ENCODE results near the gene C1QTNF8.
"Not testable (repeated sequence)": the region's sequence is repeated elsewhere in the genome, so short reads cannot be mapped to it uniquely, and the experiment has no call there.

C1QTNF8 gene

DNA sequence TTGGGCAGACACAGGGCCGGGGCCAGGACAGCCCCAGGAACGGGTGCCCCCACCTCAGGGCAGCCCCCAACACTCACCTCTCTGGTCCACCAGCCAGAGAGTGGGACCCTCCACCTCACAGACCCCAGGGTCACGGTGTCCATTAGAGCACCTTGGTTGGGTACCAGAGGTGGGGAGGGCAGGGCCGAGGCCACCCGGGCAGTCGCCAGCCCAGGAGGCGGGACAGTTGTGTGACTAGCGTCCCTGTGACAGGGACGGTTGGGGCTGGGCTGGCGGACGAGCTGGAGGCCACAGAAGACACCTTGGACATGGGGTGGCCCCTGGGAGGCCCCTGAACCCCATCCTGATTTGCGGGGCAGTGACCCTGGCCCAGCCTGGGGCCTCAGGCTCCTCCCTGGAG lies 11.7 kb upstream of the C1QTNF8 start:
- DNase-seq, result no peak

DNA sequence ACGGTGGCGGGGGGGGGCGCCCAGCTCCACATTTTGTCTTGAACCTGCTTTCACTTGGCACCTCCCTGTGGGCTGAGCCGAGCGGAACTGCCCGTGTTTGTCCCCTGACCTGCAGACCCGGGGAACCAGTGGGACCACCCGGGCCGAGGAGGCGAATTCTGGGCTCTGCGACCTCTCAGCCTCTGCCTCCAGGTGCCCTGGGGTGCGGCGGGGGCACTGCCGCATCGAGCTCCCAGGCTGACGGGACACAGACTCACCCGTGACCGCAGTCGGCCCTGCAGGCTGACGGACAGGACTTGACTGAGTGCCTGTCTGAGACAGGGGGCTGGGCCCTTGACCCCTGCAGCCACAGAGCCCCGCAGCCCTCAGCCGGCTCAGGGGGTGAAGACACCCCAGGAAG lies 11.1 kb upstream of the C1QTNF8 start:
- DNase-seq, result no peak

DNA sequence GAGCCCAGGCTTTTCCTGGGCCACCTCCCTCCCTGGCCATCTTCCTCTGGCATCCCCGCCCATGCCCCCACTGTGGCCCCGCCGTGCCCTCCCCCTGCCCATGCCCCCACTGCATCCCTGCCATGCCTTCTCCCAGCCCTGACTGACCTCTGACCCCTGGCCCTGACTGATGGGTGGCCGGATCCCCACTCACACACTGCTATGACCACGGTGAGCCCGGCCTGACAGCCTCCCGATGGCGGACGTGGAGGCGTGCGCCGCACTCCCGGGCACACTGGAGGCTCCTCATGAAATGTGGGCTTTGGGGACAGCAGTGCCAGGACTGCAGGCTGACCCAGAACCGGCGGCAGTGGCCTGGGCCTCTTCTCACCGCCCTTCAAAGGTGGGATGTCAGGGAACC lies 10.6 kb upstream of the C1QTNF8 start:
- no peak for DNase-seq

DNA sequence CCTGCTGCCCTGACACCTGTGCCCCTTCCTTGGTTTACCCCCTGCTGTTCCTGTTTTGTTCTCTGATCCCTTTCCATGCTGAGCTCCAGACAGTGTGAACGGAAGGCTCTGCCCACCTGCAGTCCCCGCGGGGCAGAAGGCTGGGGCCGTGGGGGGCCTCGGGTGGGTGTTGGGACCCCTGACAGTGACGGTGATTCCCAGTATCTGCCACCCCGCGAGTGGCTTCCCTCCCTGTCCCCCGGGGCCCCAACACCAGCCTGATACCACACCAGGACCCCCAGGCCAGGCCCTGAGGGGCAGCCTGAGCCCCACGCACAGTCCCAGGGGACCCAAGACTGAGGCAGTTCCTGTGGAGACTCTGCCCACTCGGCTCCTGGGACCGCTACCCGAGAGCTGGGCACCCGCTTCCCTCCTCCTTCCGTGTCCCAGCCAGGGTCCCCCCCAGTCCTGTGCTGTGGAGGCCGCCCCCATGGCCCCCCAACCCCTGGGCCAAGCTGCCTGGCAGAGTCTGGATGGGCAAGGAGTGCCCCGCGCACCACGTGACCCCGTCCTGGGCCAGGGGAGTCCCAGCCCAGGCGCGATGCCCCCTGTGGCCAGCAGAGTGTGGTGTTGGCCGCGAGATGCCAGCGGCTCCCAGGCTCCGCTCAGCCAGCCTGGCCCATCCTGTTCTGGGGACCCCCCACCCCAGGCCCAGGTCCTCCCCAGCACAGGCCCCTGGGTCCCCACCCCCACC lies 10.0 kb upstream of the C1QTNF8 start:
- peak; percentile 22 for DNase-seq

DNA sequence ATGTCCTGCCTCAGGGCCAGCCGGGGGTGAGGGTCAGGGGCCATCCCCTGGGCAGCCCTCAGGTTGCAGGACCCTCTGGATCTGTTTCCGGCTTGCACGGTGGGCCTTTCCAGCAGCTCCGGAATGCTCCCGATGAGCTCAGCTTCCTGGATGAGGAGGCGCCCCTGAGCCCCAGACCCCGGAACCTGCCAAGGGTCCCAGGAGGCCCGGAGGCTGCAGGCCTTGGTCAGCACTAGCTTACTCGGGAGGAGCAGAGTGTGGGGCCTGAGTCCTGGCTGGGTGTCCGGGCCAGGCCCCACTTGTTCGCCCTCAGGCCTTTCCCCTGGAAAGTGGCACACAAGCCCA lies 7.6 kb upstream of the C1QTNF8 start:
- DNase-seq, result no peak

DNA sequence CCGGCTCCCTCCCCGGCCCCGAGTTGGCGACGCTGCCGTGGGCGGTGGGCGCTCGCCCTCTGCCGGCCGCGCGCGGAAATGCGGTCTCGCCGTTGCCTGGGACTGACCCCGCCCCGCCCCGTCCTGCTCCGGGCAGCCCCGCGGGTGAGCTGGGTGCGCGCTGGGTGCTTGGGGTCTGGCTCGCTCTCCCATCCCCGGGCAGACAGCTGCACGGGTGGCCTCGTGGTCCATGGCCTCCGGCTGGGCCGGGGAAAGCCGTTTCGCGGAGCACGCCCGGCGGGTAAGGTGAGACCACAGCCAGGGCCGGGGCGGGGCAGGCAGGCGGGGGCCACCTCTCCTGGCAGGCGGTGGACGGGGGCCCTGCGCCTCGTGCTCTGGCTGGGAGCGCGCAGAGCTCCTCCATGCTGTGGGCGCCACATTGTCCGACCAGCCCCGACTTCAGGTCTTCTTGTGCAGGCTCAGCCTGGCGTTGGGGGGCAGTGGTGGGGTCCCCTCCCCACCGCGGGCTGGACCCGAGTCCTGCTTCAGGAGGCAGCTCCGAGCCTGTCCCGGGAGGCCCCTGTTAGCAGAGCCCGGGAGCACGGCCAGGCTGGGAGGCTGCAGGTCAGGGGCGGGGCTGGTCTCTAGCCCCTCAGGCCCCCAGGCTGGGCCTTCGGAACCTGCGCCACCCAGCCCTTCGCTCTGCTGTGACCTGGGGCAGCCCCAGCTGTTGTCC lies 7.0 kb upstream of the C1QTNF8 start:
- no peak for DNase-seq

DNA sequence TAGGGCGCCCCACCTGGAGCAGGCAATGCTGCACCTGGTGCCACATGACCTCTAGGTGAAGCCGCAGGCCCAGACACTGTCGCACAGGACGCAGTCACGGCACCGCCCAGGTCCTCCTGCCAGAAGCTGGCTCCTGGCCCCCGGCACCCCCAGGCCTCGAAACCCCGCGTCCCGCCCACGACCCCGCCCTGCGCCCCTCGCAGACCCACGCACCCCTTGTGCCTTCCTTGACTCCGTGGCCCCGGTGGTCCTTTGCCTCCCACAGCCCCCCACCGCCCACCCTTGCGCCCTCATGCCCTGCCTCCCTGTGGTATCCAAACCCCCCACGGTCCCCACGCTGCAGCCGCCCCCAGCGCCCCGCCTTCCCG lies 6.3 kb upstream of the C1QTNF8 start:
- no peak for DNase-seq

DNA sequence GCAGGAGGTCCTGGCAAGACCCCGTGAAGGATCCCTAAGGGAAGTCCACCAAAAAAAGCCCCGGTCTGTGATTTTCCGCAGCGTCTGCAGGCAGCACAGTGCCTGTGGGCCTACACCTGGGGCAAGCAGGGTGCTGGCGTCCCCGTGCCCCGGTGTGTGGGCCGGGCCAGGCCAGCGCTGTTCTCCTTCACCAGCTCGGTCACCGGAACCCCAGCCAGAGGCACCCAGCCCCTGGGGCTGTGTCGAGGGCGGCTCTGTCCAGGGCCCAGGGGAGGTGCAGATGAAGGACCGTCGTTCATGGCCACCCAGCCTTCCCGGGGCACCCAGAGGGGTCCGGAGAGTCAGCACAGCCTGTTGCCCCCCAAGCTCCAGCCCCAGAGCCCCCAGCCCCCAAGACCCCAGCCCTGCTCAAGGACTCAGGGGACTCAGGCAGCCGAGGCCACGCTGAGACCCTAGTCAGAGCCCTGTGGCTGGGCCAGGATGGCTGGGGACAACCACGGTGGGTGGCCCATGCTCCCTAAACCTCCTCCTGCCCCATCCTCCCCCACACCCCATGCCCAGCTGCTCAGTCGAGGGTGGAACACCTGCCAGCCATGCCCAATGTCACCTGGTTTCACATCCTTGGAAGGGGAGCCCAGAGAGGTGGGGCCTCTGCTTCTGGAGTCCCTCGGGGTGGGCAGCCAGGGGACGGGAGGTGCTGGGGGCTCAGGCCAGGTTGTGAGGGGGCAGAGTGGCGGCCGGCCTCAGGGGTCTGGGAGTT lies 5.7 kb upstream of the C1QTNF8 start:
- no peak for DNase-seq

DNA sequence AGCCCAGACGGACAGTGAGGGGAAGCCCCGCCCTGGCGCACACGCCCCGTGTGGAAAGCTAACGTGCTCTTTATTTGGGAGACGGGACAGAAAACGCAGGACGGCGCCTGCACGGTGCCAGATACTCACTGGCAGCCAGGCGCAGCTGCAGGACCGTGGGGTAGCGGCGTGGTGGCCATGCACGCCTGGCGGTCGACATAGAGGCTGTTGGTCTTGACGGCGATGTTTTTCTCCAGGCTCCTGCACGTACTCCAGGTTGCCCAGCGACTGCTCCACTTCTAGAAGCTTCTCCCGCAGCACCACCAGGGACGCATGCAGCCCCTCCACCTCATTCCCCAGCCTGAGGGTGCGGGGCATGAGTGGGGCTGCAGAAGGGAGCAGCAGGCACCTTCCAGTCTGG lies 5.1 kb upstream of the C1QTNF8 start:
- DNase-seq, result no peak

DNA sequence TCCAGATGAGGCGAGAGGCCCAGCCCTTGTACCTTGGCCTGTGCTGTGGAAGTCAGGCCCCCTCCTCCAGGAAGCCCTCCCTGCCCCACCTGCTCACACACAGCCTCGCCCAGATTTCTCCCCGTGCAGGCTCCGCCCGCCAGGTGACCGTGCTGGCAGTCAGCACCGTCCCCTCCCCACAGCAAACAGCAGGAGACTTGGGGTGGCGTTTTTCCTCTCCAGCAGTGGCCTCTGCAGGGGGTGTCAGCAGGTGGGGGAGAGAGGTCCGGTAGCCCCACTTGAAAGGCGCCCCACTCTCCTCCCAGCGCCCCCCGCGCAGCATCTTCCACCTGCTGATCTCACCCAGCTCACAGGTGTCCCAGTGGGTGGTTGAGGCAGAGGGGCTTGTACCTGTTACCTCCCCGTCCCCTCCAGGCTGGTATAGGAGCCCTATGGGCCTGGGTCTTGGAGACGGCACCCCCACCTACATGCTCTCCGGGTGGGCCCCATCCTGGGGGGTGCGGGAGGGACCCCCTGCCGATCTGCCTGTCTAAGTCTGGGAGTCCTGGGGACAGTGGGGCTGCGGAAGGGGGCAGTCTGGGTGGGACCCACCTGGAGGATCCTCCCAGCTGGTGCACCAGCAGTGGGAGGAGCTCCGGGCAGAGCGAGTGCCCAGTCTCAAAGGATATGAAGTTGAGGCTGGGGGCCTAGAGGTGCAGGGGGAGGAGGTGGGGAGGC lies 4.2 kb upstream of the C1QTNF8 start:
- no peak for DNase-seq

DNA sequence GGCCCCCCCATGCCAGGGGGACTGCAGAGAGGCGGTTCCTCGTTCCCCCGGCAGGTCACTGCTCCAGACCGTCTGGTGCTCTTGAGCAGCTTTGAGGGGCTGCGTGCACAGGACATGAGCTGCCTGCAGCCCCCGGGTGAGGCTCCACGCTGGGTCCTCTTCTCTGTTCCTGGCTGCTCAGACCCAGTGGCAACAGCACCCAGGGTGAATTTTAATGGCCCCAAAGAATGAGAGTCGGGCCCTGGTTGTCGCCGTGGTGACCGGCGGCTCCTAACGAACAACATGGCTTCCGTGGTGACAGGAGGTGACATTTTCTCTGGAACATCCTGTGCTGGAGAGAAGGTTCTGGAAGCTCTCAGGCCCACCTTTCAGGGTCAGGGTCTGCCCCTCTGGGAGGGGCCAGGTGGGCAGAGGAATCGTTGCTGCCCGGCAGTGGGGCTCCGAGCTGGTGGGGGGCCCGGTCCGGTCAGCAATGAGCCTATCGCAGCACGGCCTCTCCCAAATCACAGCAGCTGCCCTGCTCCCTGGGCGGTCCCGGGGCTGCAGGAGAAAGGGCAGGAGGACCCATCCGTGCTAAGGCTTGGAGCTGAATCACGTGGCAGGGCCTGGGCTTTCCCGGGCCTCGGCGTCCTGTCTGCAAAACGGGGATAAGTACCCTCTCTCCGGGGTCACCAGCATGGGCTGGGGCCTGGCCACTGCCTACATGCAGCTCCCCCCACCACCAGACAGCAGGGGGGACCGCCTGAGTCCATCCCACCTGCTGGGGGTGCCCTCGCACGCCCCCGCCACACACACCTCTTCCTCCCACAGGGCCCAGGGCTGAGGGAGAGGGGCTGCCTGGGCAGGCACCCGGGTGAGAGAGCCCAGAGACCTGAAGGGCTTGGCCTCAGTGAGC lies 3.4 kb upstream of the C1QTNF8 start:
- DNase-seq, result no peak

DNA sequence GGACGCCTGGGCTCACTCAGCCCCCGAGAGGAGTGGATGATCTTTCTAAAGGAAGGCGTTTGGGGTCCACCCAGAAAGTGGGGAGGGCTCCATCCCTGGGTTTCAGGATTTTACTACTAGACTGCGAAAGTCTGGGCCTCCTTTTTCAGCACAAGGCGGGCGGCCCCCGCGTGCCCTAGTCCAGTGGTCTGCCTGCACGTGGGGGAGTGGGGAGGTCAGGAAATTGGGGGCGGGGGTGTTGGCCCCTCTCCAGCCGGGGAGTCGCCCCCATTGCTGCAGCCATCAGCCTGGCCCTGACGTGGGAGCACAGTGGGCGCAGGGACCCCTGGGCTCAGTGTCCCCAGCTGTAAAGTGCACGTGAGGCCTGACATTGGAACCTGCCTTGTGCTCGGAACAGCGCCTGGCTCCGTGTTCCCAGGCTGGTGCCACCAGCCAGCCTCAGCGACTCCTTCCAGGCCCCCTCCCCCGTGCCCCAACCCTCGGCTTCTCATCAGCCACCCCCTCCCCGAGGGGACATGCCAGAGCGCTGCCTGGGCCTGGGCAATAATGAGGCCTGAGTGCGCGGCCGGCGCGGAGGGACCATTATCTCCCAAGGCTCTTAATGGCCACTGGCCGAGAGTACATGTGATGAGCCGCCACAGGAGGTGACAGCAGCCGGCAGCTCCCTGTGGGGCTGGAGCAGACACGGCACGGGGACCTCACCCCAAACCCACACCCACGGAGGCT lies 2.4 kb upstream of the C1QTNF8 start:
- DNase-seq, result no peak

DNA sequence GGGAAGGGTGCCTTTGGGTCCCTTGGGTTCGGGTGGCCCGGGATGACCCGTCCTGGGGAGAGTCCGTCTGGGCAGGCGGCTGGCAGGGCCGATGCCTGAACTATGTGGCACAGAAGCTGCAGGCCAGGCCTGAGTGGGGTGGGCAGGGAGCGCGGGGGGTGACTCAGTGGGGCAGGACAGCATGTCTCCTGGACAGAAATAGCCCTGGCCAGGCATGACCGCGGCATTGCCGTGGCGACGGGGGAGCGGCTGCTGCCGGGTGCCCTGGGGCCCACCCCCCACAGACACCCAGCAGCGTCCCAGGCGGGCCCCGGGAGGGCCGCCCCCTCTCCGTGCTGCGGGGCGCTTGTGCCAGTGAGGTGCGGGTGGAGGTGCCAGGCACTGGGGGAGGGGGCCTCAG lies 1.8 kb upstream of the C1QTNF8 start:
- no peak for DNase-seq

DNA sequence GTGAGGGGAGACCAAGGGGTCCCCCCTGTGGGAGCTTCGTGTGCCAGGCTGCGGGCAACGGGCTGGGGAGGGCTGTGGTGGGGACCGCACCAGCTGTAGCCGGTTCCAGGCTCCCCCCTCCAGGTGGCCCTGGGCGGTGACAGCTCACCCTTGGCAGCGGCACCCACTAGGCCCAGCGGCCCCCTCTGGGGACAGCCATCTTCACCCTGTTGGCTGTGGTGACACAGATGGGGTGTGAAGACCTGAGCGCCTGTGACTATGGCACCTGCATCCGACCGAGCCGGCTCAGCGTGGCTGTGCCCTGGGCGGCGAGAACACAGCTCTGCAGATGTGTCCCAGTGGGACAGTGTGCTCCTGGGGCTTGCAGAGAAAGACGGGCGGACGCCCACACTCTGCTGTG lies 1.1 kb upstream of the C1QTNF8 start:
- no peak for DNase-seq

DNA sequence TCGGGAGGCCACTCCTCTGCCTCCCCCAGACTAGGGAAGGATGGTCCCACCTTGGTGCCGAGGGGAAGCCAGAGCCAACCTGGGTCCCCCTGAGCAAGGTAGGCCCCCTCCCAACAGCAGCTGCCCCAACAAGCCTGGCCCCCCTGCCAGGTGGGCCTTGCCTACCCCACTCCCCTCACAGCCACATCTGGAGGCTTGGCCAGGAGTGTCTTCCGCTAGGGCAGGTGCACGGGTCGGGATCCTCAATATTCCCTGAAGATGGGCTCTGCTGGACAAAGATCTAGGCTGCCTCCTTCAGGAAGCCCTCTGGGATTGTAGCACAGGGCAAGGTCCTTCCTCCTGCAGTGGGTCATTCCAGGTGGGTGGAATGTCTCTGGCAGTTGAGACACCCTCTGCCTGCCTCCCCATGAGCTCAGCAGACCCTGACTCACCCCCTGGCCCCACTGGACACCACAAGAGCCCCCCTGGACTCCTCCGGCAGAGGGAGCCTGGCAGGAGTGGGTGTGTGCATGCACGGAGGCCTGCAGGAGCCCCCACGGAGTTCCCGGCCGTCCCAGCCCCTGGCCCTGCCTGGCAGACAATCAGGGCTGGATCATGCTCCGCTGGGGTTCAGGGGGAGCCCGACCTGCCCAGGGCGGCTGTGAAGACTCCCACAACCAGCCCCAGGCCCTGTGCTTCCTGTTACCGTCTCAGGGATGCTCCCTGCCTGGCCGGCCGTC lies 435 bp downstream of the C1QTNF8 start:
- no peak for DNase-seq

DNA sequence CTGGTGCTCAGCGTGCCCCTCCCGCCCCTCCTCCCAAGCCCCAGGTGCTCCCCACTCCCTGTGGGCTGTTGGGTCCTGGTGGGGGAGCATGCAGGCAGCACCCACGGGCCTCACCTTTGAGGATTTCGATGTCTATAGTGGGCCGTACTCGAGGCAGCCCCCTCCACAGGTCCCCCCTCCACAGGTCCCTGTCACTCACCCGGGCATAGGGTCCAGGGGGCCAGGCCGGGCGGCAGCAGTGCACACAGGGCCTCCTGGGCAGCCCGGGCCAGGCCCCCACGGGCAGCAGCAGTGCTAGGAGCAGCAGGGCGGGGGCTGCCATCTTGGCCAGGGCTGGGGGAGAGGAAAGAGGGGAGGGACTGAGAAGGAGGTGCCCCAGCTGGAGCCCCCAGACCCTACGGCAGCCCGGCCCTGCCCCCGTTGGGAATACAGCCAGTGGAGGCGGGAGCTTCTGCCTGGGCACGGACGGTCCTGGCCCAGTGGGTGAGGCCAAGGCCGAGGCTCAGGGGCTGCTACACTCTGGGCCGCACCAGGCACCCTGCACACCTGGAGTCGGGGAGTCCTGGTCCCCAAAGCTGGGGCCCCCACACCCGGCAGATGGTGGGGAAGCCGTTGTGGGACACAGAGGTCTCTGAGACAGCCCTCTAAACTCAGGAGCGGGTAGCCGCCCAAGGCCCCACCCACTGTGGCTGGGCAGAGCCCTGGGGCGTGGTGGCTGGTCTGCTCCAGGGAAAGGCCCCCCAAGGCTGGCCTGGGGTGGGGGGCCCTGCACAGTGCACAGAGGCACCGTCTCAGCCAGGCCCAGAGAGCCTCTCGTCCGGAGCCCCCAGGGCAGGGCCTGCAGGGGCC lies 1.2 kb downstream of the C1QTNF8 start:
- no peak for DNase-seq

DNA sequence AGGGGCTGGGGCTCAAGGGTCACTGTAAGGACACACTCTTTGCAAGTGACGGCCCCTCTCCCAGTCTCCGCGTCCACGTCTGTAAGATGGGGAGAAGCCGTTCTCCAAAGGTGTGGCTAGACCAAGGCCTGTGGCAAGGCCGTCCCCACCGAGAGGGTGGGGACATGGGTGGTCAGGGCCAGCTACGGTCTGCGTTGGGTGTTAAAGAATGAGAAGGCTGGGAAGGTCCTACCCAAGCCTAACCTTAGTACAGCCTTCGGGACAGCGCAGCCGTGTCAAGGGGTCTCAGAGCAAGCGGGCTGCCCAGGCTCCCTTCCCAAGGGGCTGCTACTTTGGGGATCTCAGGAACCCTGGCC lies 1.9 kb downstream of the C1QTNF8 start:
- no peak for DNase-seq

DNA sequence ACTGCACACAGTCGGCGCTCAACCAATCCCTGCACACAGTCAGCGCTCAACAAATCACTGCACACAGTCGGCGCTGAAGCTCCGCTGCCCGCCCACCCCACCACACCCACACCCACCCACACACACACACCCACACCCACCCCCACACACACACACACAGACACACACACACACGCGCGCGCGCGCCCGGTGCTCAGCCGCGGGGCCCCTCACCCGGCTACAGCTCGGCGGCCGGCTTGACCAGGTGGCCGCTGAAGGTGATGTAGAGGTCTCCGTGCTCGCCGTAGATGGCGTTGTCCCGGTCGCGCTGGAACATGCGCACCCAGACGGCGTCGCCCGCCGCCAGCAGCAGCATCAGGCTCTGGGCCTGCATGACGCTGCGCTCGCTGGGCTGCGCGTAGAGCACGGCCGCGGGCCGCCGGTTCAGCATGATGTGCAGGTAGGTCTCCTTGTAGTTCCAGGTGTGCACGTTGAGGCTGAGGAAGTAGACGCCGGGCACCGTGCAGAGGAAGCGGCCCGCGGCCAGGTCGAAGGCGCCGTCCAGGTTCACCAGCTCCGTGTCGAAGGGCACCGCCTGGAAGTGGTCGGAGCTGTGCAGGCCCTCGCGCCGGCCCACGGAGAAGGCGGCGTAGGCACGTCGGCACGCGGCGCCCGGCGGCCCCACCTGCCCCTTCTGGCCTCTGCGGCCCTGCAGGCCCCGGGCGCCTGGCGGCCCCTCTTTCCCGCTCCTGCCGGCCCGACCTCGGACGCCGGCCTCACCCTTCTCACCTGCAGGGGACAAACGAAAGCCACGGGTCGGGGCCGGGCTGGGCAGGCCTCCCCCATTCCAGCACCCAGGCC lies 2.5 kb downstream of the C1QTNF8 start:
- no peak for DNase-seq

DNA sequence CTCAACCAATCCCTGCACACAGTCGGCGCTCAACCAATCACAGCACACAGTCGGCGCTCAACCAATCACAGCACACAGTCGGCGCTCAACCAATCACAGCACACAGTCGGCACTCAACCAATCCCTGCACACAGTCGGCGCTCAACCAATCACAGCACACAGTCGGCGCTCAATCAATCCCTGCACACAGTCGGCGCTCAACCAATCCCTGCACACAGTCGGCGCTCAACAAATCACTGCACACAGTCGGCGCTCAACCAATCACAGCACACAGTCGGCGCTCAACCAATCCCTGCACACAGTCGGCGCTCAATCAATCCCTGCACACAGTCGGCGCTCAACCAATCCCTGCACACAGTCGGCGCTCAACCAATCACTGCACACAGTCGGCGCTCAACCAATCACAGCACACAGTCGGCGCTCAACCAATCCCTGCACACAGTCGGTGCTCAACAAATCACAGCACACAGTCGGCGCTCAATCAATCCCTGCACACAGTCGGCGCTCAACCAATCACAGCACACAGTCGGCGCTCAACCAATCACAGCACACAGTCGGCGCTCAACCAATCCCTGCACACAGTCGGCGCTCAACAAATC lies 3.3 kb downstream of the C1QTNF8 start:
- not testable (repeated sequence) for DNase-seq
